NCI-H446 treated with DMSO at 0.1 percent for 48 hours (cell line): ENCODE results near the gene WDR70.
"Not testable (repeated sequence)": the region's sequence is repeated elsewhere in the genome, so short reads cannot be mapped to it uniquely, and the experiment has no call there.

Source experiments
- DNase-seq: peaks from one replicate; lab custom pipeline; 2025; lab: John Stamatoyannopoulos, UW

WDR70 gene

GRCh38 chr5:37517686-37518085 lies 138.6 kb downstream of the WDR70 start:
- DNase-seq, result no peak

GRCh38 chr5:37518356-37518755 lies 139.2 kb downstream of the WDR70 start:
- DNase-seq, result not testable (repeated sequence)

GRCh38 chr5:37519304-37519703 lies 140.2 kb downstream of the WDR70 start:
- DNase-seq, result no peak

GRCh38 chr5:37519807-37520206 lies 140.7 kb downstream of the WDR70 start:
- DNase-seq, result no peak

GRCh38 chr5:37520811-37521210 lies 141.7 kb downstream of the WDR70 start:
- no peak for DNase-seq

GRCh38 chr5:37532976-37533740 lies 154.0 kb downstream of the WDR70 start:
- DNase-seq, result no peak

GRCh38 chr5:37533851-37534250 lies 154.7 kb downstream of the WDR70 start:
- no peak for DNase-seq

- no peak for DNase-seq
Observed at GRCh38 chr5:37539459-37539858, 160.3 kb downstream of the WDR70 start.

GRCh38 chr5:37543216-37543615 lies 164.1 kb downstream of the WDR70 start:
- no peak for DNase-seq

- no peak for DNase-seq
Observed at GRCh38 chr5:37549411-37549810, 170.3 kb downstream of the WDR70 start.

GRCh38 chr5:37552161-37552560 lies 173.0 kb downstream of the WDR70 start:
- no peak for DNase-seq

- no peak for DNase-seq
Observed at GRCh38 chr5:37552770-37553719, 173.9 kb downstream of the WDR70 start.

- DNase-seq, result peak; percentile 40
Observed at GRCh38 chr5:37553720-37554404, 174.7 kb downstream of the WDR70 start.

- no peak for DNase-seq
Observed at GRCh38 chr5:37554405-37554739, 175.3 kb downstream of the WDR70 start.

GRCh38 chr5:37554938-37555337 lies 175.8 kb downstream of the WDR70 start:
- no peak for DNase-seq

- no peak for DNase-seq
Observed at GRCh38 chr5:37557734-37558293, 178.7 kb downstream of the WDR70 start.

GRCh38 chr5:37565062-37565670 lies 186.0 kb downstream of the WDR70 start:
- no peak for DNase-seq

- DNase-seq, result no peak
Observed at GRCh38 chr5:37567566-37567965, 188.4 kb downstream of the WDR70 start.

GRCh38 chr5:37568018-37568753 lies 189.1 kb downstream of the WDR70 start:
- DNase-seq, result no peak

GRCh38 chr5:37568893-37569292 lies 189.8 kb downstream of the WDR70 start:
- peak; percentile 13 for DNase-seq

- DNase-seq, result no peak
Observed at GRCh38 chr5:37569466-37569865, 190.3 kb downstream of the WDR70 start.
